ENCODE results near the gene METTL15.
"Not testable (repeated sequence)": the region's sequence is repeated elsewhere in the genome, so short reads cannot be mapped to it uniquely, and the experiment has no call there.

Gene METTL15

GRCh38 chr11:28110108-28110820 is 2.1 kb downstream of the METTL15 start:
- DNase-seq (ENCODE audit: low read depth), result peak; percentile 43

DNA sequence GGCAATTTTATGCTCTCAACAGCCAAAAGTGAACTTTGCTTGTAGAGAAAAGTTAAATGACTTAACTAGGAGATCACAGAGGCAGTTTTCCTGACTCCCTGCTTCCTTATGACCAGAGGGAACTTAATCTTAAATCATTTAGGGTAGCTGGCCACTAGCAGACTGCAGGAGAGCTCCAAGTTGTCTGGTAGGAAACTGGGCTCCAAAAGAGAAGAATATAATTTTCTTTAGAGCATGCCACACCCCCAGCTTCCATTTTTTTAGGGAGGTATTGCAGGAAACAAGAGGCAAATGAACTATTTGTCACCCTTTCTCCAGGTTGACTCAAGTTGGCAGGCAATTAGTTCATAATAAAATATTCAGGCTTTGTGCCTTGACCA is 2.6 kb downstream of the METTL15 start:
- no peak for DNase-seq (ENCODE audit: low read depth)

- no peak for DNase-seq (ENCODE audit: low read depth)
Observed at GRCh38 chr11:28114116-28114515, 5.9 kb downstream of the METTL15 start.

DNA sequence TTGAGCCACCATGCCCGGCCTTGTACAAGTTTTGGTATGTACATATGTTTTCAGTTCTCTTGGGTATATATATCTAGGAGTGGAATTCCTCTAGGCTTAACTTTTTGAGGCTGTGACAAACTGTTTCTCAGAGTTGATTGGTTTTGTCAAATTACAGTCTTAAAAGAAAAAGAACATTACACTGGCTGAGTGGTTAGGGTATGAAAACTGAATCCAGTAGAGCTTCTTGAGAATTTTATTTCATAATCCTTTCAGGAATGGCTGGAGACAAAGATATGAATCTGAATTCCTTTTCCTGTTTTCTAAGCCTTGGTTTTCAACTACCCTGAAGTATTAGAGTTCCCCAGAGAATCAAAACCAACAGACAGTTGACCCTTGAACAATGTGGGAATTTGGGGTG is 6.5 kb downstream of the METTL15 start:
- no peak for DNase-seq (ENCODE audit: low read depth)

DNA sequence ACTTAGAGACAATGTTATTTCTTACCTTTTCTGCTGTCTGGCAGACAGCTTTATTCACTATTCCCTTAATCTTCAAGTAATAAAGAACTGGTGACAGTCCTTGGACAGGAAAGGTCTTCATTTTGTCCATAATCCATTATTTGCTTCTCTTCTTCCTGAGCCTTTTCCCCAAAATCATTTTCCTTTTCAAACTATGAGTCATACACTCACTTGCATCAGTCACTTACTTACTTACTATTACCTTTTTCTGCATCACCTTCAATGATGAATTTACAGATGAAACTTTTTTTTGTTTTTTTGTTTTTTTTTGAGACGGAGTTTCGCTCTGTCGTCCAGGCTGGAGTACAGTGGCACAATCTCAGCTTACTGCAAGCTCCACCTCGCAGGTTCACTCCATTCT is 9.5 kb downstream of the METTL15 start:
- DNase-seq (ENCODE audit: low read depth), result no peak

DNA sequence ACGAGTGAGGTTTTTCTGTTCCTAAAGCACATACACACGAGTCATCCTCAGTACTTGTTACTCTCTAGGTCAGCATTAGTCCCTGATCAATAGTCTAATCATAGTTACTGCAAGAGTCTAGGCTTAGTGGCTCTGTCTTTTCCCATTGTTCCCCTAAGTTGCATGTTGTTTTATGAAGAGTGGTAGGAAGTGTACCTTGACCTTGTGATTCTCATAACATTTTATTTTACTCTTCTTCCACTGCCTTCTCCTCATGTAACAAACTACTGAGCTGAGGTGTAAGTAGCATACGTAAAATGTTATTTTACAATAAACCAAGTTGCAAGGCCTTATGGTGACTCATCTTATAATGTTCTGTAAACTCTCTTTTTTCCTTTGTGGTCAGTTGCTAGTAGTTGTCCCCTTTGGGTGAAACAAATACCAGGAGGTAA is 15.0 kb downstream of the METTL15 start:
- no peak for DNase-seq (ENCODE audit: low read depth)

DNA sequence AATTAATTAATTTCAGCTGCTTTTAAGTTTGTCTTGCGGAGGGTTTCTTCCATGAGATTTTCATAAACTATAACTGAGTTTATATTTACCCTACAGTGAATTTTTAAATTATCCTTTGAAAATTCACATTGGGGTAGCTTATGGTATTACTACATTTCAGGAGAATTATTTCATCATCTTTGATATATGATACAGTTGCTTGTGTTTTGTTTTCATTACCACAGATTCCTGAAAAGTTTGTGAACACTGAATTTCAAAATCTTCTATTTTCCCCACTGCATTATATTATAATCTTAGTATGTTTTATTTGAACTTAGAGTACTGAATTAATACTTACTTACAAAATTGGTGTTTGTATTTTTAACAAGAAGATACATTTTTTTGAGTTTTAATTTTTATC is 24.4 kb downstream of the METTL15 start:
- no peak for DNase-seq (ENCODE audit: low read depth)

- no peak for DNase-seq (ENCODE audit: low read depth)
Observed at GRCh38 chr11:28133146-28133545, 25.0 kb downstream of the METTL15 start.

- DNase-seq (ENCODE audit: low read depth), result not testable (repeated sequence)
Observed at GRCh38 chr11:28136157-28136556, 28.0 kb downstream of the METTL15 start.

DNA sequence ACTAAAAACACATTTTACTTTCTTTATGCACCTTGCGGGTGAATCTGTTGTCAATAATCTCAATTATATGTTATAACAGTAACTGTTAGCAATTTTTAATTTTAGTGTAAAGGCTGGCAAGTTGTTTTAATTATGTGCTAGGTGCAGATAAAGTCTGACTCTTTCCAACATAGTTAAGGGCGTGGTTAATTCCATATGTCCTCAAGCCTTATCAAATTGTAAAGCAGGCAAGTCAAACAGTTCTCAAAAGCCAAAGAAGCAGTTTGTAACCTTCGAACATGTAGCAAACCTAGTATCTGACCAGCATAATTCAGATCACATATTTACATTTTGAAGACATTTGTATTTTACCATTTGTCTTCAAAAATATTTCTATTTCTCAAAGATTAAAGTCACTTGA is 29.2 kb downstream of the METTL15 start:
- no peak for DNase-seq (ENCODE audit: low read depth)

DNA sequence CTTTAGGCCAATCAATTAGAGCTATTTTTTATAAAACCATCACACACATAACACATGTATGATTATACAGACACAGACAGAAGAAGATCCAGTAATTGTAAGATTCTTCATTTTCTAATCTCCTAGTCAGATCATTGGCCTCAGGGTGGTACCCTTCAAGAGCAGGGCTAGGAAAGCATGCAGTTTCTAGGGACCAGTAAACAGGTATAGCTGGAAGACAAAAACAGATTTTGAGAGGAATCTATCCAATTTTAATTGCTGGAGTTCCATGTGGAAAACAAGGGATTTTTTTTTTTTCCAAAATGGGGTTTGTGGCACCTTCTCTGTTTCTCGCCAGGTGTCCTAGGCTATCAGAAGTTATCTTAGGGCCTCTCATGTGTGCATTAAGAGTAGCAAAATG is 29.6 kb downstream of the METTL15 start:
- no peak for DNase-seq (ENCODE audit: low read depth)

GRCh38 chr11:28139841-28140415 is 31.7 kb downstream of the METTL15 start:
- DNase-seq (ENCODE audit: low read depth), result no peak

DNA sequence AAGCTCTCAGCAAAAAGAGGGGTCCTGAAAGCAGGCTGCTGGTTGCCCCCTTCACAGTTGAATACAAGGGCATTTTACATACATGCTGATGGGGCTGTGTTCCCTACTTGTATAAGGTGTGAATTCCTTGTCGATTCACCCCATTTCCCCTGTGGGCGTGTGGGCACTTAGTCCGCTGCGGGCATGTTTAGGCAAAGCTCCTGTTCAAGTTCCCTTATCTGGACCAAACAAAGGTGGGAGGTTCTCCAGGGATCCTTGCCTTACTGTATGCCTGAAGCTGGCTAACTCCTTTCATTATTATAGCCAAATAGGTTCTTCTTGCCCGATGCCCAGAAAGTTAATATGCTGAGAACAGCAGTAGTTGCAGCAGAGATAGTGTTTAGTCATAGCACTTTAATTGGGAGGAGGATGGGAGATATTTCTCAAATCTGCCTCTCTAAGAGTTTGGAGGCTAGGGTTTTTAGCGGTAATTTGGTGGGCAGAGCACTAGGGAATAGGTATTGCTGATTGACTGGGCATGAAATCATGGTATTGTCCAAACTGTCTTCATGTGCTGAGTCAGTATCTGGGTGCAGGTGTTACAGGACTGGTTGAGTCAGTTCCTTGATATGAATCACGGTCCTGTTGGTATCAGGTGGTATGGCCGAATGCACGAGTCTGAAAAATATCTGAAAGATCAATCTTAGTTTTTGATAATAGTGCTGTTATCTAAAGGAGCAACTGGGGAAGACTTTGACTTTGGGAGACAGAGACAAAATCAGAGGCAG is 32.7 kb downstream of the METTL15 start:
- DNase-seq (ENCODE audit: low read depth), result no peak

DNA sequence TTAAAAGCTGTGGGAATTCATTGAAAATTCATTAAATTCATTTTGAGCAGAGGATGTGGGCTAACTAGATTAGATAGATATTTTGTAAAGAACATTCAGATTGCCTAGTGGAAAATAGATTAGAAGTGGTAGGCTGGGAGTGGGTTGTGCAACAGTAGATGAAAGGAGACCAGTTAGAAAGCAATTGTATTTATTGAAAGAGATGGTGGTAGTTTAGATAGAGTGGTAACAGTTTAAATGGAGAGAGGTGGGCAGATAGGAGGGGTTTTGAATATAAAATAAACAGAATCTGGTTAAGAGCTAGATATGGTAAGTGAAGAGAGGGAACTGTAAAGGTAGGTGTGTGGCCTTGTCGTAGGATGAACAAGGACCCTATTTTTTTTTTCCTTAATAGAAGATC is 34.5 kb downstream of the METTL15 start:
- no peak for DNase-seq (ENCODE audit: low read depth)

GRCh38 chr11:28144808-28145207 is 36.6 kb downstream of the METTL15 start:
- no peak for DNase-seq (ENCODE audit: low read depth)

DNA sequence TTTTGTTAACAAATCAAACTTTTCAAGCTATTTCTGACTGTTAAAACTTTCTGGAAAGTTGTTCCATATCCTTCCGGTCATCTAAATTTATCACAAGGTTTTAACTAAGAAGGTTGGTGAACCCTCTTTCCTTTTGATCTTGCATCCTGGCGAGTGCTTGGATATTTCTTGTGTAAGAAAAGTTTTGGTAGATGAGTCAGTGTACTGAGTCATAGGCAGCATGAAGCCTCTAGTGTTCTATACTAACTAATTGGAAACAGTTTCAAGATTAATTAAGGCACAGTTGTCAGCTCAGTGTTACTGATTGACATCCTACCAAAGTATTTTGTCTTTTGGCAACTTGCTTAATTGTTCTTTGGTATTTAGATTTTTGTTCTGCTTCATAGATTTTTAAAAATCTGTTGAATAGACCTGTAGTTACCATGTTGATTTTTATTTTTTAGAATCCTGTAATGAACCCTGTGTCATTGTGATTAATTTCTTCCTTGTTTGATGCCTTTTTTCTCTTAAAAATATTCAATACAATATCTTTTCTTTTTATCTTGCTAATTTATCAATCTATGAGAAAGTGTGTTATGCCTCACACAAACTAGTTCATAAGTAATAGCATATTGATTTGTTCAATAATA is 38.0 kb downstream of the METTL15 start:
- no peak for DNase-seq (ENCODE audit: low read depth)

DNA sequence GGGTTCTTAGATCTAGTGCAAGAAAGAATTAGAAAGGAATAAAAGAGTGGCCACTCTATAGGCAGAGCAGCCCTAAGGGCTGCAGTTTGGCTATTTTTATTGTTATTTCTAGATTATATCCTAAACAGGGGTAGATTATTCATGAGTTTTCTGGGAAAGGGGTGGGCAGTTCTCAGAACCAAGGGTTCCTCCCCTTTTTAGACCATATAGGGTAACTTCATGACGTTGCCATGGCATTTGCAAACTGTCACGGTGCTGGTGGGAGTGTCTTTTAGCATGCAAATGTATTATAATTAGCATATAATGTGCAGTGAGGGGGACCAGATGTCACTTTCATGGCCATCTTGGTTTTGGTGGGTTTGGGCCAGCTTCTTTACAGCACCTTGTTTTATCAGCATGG is 44.6 kb downstream of the METTL15 start:
- no peak for DNase-seq (ENCODE audit: low read depth)

- DNase-seq (ENCODE audit: low read depth), result no peak
Observed at GRCh38 chr11:28153586-28153985, 45.4 kb downstream of the METTL15 start.

- no peak for DNase-seq (ENCODE audit: low read depth)
Observed at GRCh38 chr11:28168718-28169117, 60.5 kb downstream of the METTL15 start.

- DNase-seq (ENCODE audit: low read depth), result no peak
Observed at GRCh38 chr11:28169816-28170215, 61.6 kb downstream of the METTL15 start.

DNA sequence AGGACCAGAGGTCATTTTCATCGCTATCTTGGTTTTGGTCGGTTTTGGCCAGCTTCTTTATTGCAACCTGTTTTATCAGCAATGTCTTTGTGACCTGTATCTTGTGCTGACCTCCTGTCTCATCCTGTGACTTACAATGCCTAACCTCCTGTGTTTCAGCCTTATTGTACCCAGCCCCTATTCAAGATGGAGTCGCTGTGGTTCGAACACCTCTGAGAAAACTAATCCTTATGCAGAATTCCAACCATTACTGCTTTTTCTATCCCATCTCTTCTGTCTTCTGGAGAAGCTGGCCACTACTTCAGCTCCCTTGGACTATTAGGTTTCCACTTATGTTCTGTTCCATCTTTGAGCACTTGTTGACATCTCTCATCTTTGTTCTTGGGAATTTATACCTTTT is 62.6 kb downstream of the METTL15 start:
- DNase-seq (ENCODE audit: low read depth), result no peak

GRCh38 chr11:28176351-28176750 is 68.2 kb downstream of the METTL15 start:
- no peak for DNase-seq (ENCODE audit: low read depth)

DNA sequence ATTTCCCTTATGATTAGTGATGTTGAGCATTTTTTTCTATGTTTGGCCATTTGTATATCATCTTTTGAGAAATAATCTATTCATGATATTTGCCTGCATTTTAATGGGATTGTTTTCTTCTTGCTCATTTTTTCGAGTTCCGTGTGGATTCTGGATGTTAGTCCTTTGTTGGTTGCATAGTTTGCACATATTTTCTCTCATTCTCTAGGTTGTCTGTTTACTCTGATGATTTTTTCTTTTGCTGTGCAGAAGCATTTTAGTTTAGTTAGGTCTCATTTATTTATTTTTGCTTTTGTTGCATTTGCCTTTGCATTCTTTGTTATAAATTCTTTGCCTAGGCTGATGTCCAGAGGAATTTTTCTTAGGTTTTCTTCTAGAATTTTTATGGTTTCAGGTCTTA is 87.3 kb downstream of the METTL15 start:
- no peak for DNase-seq (ENCODE audit: low read depth)

Measured in activated T-cell treated with anti-CD3 and anti-CD28 coated beads for 48 hours (primary cell).